Stimulated activated CD8-positive, alpha-beta memory T cell treated with anti-CD3 and anti-CD28 coated beads, Interleukin-2, amount 100 ng/mL, for 1 hour (primary cell): ENCODE results near the gene EFTUD2.
A peak's percentile ranks its signal among the peaks of the same experiment; 100 is the strongest.

Experiments used
- DNase-seq, 2 donors: peaks; one replicate each; pipeline ENCODE4 v3.0.0-alpha.2; 2020; ENCODE audit warnings: low read depth in 2 of 2

EFTUD2 gene

GRCh38 chr17:44925731-44926697, 26.8 kb upstream of the EFTUD2 start:
- DNase-seq, result no peak

- DNase-seq, result no peak
Measured at GRCh38 chr17:44924107-44924544, 24.9 kb upstream of the EFTUD2 start.

DNA sequence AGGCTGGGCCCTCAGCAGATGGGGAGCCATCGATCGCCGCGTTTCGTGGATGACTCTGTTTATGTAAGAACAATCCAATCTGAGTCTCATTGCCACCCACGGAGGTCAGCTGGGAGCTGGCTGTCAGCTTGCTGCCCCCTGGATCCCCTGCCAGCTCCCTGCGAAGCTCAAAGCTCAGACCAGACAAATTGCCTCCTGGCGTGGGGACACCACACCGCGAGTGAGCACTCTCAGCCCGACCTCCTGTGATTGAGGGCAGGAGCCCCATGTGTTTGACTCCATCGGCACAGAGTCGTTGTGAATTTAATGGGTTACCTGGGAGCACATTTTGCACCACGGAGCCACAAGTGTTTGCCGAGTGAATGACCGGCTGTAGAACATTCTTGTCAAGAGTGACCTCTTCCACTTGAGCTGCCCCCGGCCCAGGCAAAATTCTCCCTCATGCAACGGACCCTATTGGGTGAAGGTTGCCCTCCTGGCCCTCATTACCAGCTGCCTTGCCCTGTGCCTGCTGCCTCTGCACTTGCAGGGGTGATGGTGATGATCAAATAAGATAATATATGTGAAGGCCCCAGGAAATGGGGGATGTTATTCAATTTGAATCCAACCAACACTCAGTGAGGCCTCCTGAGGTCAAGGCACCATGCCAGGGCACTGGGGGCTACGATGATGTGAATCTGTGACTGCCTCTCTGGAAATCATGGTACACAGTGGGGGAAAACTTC, 23.7 kb upstream of the EFTUD2 start:
- DNase-seq, result no peak

GRCh38 chr17:44922136-44922535, 22.9 kb upstream of the EFTUD2 start:
- no peak for DNase-seq

DNA sequence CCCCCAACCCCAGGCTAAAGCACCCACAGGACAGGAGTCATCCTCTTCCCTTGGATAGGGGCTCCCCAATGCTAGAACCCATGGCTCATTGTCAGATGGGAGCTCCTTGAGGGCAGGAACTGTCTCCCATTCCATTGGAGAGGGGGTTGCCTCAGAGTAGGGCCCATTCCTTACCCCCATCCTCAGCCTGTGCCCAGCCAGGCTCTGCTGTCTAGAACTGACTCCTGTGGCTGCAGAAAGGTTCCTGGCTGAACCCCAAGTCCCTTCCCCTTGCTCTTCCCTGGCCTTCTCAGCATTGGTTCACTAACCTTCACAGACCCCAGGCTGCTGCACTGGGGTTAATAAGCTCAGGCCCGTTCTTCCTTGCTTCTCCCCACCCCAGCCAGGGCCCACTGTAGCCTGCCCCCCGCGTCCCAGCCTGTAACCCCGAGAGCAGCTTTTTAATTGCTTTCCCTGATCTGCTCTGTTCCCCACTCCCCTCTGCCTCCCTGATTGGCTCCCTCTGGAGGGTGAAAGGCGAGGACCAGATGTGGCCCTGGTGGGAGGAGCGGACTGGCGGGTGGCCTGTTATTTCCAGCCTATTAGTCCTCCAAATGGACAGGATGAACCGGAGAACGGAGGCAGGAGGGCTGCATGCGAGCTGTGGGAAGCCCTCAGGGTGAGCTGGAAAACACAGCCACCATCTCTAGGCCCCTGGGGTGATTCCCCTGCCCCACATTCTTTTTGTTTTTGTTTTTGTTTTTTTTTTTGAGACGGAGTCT, 22.1 kb upstream of the EFTUD2 start:
- no peak for DNase-seq

GRCh38 chr17:44920565-44920940, 21.3 kb upstream of the EFTUD2 start:
- no peak for DNase-seq

DNA sequence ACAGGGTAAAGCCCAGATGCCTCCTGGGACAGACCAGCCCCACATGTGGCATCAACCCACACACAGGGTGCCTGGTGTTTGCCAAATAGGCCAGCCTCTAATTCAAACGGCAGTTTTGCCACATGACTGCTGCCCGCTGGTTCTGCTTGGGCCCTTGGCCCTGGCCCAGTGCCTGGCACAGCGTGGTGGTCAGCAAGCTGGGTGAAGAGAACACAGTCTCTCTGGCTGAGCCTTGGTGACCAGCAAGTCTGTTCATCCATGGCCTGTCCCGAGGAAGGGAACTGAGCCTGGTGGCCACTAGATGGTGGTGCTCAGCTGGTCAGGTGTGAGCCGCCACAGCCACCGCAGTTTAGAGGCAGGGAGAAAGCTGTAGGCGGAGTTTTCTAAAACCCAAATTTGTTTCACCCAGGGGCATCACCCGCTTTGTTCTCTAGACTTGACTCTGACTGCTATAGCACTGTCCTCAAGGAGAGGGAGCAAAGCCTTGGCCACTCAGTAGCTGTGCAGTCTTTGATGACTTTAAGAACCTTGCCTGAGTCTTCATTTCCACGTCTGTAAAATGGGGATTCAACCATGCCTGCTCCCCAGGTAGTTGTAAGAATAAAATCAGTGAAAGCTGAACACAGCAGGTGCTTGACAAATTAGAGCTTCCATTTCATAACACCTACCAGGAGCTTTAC, 20.8 kb upstream of the EFTUD2 start:
- DNase-seq, result peak in 1 of 2 donors; percentile 23

DNA sequence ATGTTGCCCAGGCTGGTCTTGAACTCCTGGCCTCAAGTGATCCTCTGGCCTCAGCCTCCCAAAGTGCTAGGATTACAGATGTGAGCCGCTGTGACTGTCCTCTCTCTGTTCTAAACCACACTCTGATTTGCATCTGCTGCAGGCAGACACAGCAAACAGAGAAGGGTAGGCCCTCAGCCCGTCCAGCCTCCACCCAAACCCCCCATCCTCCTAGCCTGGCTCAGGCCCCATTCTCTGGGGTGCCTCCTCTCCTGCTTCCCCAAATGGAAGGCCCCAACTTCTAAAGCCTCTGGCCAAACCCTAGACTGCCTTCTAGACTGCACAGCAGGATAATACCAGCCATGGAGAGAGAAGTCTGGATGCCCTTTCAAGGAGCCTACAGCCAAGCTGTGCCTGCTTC, 20.2 kb upstream of the EFTUD2 start:
- DNase-seq, result no peak

DNA sequence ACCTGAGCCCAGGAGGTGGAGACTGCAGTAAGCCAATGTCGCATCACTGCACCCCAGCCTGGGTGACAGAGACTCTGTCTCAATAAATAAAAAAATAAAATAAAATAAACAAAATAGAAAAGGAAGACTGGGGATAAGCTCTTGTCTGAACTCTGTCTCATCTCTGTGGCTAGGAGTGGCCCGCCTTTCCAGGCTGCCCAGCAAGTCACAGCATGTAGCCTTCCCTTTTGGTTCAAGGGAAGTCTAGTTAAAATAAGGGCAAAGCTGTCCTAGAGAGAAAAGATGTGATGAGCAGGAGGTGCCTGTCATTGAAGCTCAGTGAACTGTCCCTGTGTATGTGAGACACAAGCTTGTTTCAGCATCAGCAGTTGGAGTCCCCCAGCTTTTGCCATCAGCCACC, 18.8 kb upstream of the EFTUD2 start:
- DNase-seq, result no peak

- no peak for DNase-seq
Measured at GRCh38 chr17:44917456-44917855, 18.2 kb upstream of the EFTUD2 start.

GRCh38 chr17:44916781-44917241, 17.6 kb upstream of the EFTUD2 start:
- no peak for DNase-seq

- no peak for DNase-seq
Measured at GRCh38 chr17:44915862-44916780, 16.9 kb upstream of the EFTUD2 start.

- DNase-seq, result no peak
Measured at GRCh38 chr17:44915321-44915726, 16.1 kb upstream of the EFTUD2 start, which contains the start of gene GFAP. Gene GFAP, minus strand, starts transcription at chr17:44915500. Its CDS starts 14 bp downstream, at chr17:44915486.

- no peak for DNase-seq
Measured at GRCh38 chr17:44914698-44915271, 15.5 kb upstream of the EFTUD2 start.

- DNase-seq, result no peak
Measured at GRCh38 chr17:44914148-44914547, 14.9 kb upstream of the EFTUD2 start.

DNA sequence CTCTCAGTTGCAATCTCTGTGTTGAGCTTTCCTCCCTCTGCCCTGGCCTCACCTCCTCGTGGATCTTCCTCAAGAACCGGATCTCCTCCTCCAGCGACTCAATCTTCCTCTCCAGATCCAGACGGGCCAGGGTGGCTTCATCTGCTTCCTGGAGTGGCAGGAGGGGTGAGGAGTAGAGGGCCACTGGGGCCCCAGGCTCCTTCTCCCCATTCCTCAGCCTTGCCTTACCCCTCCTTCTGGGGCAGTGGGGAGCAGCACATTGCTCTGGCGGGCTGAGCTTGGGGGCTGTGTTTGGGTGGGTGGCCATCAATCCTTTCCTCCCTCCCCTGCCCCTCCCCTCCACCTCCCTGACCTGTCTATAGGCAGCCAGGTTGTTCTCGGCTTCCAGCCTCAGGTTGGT, 14.4 kb upstream of the EFTUD2 start:
- DNase-seq, result no peak

DNA sequence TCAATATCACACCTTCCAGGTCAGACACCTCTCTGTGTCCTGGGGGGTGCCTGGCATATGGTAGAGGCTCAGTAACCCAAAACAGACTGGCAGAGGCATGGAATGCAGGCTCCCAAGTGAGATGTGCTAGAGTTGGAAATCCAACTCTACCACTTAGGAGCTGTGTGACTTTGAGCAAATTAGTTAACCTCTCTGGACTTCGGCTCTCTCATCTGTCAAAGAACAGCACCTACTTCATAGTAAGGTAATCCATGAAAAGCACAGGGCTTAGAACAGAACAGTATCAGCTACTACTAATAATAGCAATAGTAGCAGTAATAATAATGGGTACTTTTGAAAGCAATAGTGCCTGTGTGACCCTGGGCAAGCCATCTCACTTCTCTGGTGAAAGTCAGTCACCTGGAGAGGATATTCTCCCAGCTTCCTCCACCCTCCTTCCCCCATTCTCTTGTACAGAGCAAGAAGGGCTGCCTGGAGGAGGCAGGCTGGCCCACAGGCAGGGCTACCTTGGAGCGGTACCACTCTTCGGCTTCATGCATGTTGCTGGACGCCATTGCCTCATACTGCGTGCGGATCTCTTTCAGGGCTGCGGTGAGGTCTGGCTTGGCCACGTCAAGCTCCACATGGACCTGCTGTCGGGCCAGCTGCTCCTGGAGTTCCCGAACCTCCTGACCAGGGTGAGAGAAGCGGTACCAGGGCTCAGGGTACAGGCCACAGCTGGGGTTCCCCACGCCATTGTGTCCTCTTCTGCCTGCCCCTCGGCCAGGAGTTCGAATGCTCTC, 13.7 kb upstream of the EFTUD2 start:
- no peak for DNase-seq

DNA sequence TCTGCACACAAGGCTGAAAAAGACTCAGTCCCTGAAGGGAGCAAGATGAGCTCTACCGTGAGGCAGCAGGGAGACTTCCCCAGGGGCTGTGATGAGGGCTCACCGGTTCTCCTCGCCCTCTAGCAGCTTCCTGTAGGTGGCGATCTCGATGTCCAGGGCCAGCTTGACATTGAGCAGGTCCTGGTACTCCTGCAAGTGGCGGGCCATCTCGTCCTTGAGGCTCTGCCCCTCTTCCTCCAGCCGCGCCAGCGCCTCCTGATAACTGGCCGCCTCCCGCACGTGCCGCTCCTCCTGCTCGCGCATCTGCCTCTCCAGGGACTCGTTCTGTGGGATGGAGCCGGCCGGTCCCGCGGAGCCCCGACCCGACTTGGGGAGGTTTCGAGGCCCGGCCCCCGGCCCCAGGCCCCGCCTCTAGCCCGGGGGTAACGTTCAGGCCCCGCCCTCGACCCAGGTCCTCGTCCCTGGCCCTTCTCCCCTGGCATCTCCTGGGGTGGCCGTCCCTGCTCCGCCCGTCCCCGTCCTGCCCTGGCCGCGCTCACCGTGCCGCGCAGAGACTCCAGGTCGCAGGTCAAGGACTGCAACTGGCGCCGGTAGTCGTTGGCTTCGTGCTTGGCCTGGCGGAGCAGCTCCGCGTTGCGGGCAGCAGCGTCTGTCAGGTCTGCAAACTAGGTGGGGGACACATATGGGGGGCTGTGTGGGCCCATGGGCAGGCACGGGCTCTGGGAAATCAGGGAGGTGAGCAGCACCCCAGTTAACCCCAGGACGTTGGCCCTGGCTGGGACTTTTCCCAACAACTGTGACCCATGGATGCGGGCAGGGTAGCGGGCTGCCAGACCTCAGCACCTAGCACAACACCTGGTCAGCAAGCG, 12.1 kb upstream of the EFTUD2 start:
- peak in 1 of 2 donors; percentile 21 for DNase-seq
